GM18507 (cell line): ENCODE data around the gene TRPV3.
A peak's percentile ranks its signal among the peaks of the same experiment; 100 is the strongest.
"Not testable (repeated sequence)": the region's sequence is repeated elsewhere in the genome, so short reads cannot be mapped to it uniquely, and the experiment has no call there.

ENCODE experiments used
- DNase-seq: peaks from one replicate; pipeline ENCODE4 v3.0.0; 2011; ENCODE audit warnings: low read depth; ENCODE audit not compliant: insufficient read length; ENCODE audit errors: extremely low spot score
- FAIRE-seq: peaks from 2 replicates; lab custom pipeline; 2011; peaks lifted over from hg19 to GRCh38; lab: Jason Lieb, UNC

Gene TRPV3

GRCh38 chr17:3575511-3575910 lies 17.9 kb upstream of the TRPV3 start:
- FAIRE-seq (no peak), DNase-seq (no peak)

DNA sequence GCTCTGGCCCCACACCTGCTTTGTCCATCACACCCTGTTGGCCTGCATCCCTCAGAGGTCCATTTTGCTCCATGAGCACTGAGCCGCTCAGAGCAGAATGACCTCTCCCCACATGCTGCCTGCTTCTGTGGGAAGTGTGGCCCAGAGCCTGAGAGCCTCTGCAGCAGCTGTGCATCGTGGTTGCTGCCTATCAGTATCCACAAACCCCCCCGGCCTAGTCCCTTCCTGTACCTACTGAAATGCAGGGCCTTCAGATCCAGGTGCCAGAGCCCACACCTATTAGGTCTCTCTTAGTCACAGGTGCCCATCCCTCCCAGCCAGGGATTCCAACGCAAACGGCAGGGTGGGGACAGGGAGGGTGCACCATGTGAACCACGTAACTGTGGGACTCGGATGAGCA lies 16.6 kb upstream of the TRPV3 start:
- no peak for DNase-seq
- FAIRE-seq: no peak

DNA sequence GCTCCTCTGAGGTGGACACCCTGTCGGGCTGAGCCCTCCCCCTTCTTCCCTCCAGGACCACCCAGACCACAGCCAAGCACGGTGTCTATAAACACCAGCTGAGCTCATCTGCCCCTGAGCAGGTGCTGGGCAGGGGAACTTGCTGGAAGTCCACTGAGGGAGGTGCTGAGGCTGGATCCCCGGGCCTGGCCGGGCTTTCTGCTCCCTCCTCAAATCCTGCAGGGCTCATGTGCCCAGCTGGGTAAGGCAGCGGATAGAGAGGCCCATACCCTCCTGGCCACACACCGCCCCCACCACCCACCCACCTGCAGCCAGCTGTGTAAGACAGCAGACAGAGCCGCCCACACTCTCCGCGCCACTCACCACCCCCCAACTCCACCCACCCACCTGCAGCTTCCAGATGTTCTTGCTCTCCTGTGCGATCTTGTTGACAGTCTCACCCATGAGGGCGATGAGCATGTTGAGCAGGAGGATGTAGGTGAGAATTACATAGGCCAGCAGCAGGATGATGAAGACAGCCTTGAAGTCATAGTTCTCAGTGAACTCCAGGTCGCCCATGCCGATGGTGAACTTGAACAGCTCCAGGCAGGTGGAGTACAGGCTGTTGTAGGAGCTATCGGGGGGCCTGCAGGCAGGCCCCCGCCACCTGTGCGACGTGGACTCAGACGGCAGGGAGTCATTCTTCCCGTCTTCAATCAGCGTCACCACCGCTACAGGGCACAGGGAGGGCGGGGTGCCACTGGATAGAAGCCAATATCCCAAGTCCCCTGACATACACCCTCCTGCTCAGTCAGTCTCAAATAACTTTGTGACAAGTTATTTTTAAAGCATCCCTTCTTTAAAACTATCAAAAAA lies 15.9 kb upstream of the TRPV3 start:
- FAIRE-seq (no peak), DNase-seq (no peak)

DNA sequence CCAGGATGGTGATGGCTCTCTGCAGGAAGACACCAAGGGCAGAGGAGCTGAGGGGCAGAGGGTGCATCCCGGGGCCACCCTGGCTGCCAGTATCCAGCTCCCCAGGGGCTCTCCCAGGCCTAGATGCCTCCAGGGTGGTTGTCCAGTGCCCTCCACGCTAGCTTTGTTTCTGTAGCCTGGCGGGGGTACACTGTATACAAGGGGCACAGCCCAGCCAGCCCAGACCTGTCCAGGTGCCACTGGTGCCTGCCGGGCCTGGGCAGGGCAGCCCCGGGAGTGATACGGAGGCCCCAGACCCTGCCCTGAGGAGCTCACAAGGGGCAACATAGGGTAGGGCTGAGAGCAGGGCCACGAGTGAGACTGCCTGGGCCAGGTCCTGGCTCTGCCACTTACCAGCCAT lies 14.6 kb upstream of the TRPV3 start:
- FAIRE-seq (no peak), DNase-seq (no peak)

DNA sequence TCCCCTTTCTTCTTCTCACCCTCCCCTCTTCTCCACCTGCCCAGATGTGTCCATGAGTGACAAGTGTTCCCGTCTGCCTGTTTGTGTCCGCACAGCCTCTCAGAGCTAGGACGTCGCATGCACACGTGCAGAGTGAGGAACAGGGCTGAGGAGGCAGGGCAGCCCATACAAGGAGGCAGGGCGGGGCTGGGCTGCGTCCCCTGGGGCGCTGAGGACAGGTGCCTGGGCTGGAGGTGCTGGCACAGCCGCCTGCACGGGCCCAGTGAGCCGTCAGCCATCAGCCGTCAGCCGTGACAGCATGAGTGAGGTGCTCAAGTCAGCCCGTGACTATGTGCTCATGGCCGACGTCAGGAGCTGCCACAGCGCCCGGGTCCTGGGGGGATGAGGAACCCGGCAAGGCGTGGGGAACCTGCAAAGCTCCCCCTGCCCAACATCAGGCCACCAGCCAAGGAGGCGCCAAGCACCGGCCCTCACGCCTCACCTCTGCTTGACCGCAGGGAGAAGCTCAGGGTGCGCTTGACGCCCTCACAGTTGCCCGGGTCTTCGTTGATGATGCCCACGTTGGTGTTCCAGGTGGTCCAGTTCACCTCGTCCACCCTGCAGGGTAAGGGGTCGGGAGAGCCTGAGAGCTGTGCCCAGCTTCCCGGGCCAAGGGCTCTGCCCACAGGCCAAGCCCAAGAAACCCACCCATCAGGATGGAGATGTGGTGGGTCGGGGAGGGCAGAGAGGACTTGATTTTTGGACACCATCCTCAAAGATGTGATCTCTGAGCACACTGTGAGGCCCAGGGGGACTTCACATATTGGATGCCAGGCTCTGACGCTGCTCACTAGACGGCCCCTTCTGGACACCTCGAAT lies 13.7 kb upstream of the TRPV3 start:
- no peak for DNase-seq
- no peak for FAIRE-seq

- DNase-seq (no peak), FAIRE-seq (no peak)
These were observed 12.0 kb upstream of the TRPV3 start for GRCh38 chr17:3569534-3570137.

DNA sequence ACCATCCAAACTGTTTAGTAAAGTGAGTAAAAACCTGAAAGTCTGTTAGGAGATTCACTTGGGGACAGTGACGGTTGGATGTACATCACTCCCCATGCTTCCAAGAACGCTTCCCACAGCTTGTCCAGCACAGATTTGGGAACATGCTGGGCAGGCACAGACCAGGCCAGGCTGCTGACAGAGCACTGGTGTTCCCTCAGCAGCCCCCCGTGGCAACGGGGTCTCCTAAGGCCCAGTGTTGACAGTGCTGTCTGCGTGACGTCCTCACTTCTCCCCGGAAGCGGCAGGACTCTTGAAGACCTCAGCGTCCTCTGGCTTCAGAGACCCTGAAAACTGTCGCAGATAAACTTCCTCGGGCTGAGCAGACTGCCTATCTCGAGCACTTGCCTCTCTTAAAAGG lies 8.9 kb upstream of the TRPV3 start:
- DNase-seq: no peak
- FAIRE-seq: no peak

DNA sequence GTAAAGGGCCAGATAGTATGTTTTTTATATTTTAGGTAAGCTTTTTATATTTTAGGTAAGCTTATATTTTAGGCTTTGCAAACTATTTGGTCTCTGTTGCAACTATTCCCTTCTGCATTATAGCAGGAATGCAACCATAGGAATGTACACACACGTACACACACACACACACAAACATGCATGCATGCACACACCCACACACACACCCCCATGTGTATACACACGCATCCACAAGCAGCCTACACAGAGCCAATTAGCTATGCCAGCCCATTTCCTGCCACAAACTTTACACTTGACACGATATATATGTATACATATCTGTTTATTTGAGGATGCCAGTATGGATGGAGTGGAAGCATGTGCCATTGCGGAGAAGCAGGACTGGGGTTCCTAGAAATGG lies 7.5 kb upstream of the TRPV3 start:
- no peak for FAIRE-seq
- no peak for DNase-seq

DNA sequence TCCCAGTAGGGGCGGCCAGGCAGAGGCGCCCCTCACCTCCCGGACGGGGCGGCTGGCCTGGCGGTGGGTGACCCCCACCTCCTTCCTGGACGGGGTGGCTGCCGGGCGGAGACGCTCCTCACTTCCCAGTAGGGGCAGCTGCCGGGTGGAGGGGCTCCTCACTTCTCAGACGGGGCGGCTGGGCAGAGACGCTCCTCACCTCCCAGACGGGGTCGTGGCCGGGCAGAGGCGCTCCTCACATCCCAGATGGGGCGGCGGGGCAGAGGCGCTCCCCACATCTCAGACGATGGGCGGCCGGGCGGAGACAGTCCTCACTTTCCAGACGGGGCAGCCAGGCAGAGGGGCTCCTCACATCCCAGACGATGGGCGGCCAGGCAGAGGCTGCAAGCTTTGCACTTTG lies 6.6 kb upstream of the TRPV3 start:
- not testable (repeated sequence) for FAIRE-seq, DNase-seq

GRCh38 chr17:3559270-3559645 lies 1.6 kb upstream of the TRPV3 start:
- DNase-seq: no peak
- no peak for FAIRE-seq

GRCh38 chr17:3558603-3559269 lies 1.1 kb upstream of the TRPV3 start:
- FAIRE-seq: peak; percentile 99
- DNase-seq: peak; percentile 75

GRCh38 chr17:3556916-3557767 lies 470 bp downstream of the TRPV3 start:
- DNase-seq: no peak

GRCh38 chr17:3556239-3556915 lies 1.2 kb downstream of the TRPV3 start:
- no peak for FAIRE-seq
- no peak for DNase-seq

More at GRCh38 chr17:3556916-3557767, 470 bp downstream of the TRPV3 start:
- FAIRE-seq: peak; percentile 78

- FAIRE-seq: no peak
- DNase-seq: no peak
These were observed 2.3 kb downstream of the TRPV3 start for GRCh38 chr17:3555189-3555796.

- FAIRE-seq (no peak), DNase-seq (no peak)
These were observed 3.2 kb downstream of the TRPV3 start for GRCh38 chr17:3554440-3554839.

GRCh38 chr17:3553419-3554401 lies 3.9 kb downstream of the TRPV3 start:
- no peak for FAIRE-seq
- no peak for DNase-seq

DNA sequence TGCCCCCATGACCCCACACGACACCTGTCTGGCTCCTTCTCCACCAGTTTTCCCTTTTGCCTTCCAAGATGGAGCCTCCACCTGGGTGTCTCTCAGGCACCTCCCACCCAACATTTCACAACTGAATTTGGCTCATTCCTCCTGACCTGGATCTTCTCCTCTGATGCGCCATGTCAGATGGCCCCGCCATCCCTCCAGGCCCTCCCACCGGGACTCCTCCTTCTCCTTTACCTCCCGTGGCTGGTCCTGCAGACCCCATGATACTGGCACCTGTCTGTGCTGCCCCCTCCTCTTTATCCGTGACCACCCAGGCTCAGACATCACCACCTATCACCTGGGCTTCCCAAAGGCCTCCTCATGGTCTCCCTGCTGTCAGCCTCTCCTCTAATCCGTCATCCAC lies 4.7 kb downstream of the TRPV3 start:
- no peak for DNase-seq
- no peak for FAIRE-seq
